Stimulated activated CD4-positive, alpha-beta T cell treated with anti-CD3 and anti-CD28 coated beads, Interleukin-1b, Interleukin-23, amount 100 ng/mL, for 24 hours (primary cell): ENCODE data around the gene MROH2A.

Experiments used
- DNase-seq, 4 experiments: peaks; one replicate each; pipeline ENCODE4 v3.0.0-alpha.2; 2020; ENCODE audit warnings: low read depth in 4 of 4, low spot score in 1 of 4

MROH2A gene

GRCh38 chr2:233764761-233765160, 13.4 kb upstream of the MROH2A start:
- no peak for DNase-seq

- no peak for DNase-seq
Observed at GRCh38 chr2:233766416-233766815, 11.7 kb upstream of the MROH2A start.

- no peak for DNase-seq
Observed at GRCh38 chr2:233768076-233768475, 10.1 kb upstream of the MROH2A start.

- DNase-seq = no peak
Observed at GRCh38 chr2:233769260-233769659, 8.9 kb upstream of the MROH2A start.

- no peak for DNase-seq
Observed at GRCh38 chr2:233772153-233772552, 6.0 kb upstream of the MROH2A start.

GRCh38 chr2:233772583-233772982, 5.5 kb upstream of the MROH2A start:
- DNase-seq = no peak

GRCh38 chr2:233773854-233774253, 4.3 kb upstream of the MROH2A start:
- DNase-seq = no peak

- no peak for DNase-seq
Observed at GRCh38 chr2:233775414-233775813, 2.7 kb upstream of the MROH2A start.

GRCh38 chr2:233779722-233780121, 1.6 kb downstream of the MROH2A start:
- no peak for DNase-seq

- no peak for DNase-seq
Observed at GRCh38 chr2:233780771-233781170, 2.6 kb downstream of the MROH2A start.

GRCh38 chr2:233789554-233789953, 11.4 kb downstream of the MROH2A start:
- no peak for DNase-seq

GRCh38 chr2:233791151-233791882, 13.2 kb downstream of the MROH2A start:
- DNase-seq = no peak

- DNase-seq = no peak
Observed at GRCh38 chr2:233791883-233792329, 13.8 kb downstream of the MROH2A start.

GRCh38 chr2:233792720-233793119, 14.6 kb downstream of the MROH2A start:
- DNase-seq = no peak

GRCh38 chr2:233793465-233794127, 15.5 kb downstream of the MROH2A start:
- no peak for DNase-seq

- no peak for DNase-seq
Observed at GRCh38 chr2:233794128-233794658, 16.1 kb downstream of the MROH2A start.

- no peak for DNase-seq
Observed at GRCh38 chr2:233795735-233796171, 17.6 kb downstream of the MROH2A start.

GRCh38 chr2:233796254-233796653, 18.1 kb downstream of the MROH2A start:
- DNase-seq = no peak

- DNase-seq = no peak
Observed at GRCh38 chr2:233798335-233799086, 20.4 kb downstream of the MROH2A start.

GRCh38 chr2:233799087-233799665, 21.0 kb downstream of the MROH2A start:
- DNase-seq = no peak

GRCh38 chr2:233799716-233800115, 21.6 kb downstream of the MROH2A start:
- no peak for DNase-seq
